H4 (cell line): ENCODE data around the gene PHLPP1. TPM values are rescaled to one million over a fixed set of nuclear protein-coding genes. Genes with fewer than 3 reads are reported as not detected.
A peak's percentile ranks its signal among the peaks of the same experiment; 100 is the strongest.
"Not testable (repeated sequence)": the region's sequence is repeated elsewhere in the genome, so short reads cannot be mapped to it uniquely, and the experiment has no call there.

ENCODE experiments used
- DNase-seq: peaks from one replicate; pipeline ENCODE4 v3.0.0-alpha.2; 2015; ENCODE audit warnings: low spot score
- total RNA-seq: library from RNA; depleted of rRNA; stranded (reverse); fragments of >200 nt; shearing (Covaris generic); gene quantifications from 2 replicates; pipeline ENCODE4 v1.2.3, GENCODE V29; 2014

The PHLPP1 gene
- total RNA-seq, 1 experiment from 2014 or later: 3.7 TPM

- peak; percentile 36 for DNase-seq
Measured at GRCh38 chr18:62717169-62717924, 2.0 kb downstream of the PHLPP1 start.

DNA sequence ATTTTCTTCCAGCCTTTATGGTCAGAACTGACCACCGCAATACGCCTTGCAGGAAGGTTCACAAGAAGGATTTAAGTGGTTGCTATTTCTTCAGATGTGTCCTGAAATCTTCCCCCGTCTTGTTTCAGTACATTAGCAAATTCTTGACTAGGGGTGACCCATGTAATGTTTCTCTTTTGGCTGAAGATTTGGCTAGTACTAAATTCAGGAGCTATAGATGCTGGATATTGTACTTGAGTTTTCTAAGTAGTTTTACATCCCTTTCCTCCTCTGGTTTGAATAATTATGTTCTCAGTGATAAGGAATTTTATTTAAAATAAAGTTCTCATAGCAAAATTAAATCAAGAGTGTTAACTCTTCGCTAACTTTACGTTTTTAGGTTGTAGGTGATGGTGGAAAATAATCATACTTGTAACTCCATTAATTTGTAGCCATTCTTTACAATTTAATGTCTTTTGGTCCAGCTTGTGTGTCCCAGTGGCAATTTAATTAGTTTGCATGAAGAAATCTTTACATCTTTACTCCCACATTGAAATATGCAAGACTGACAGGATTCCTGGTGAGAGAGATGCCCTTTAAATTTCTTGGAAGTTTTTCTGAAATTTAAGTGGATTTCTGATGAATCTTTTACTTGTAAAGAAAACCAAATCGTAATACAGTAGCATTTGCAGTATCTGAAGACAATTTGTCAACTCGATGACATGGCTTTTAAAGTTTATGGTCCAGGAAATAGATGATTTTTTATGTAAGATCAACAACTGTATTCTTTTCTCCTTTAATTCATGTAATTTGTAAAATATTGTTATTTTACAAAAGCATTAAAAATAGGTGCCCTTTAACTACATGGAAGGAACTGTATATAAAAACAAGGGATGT lies 2.8 kb downstream of the PHLPP1 start:
- no peak for DNase-seq

DNA sequence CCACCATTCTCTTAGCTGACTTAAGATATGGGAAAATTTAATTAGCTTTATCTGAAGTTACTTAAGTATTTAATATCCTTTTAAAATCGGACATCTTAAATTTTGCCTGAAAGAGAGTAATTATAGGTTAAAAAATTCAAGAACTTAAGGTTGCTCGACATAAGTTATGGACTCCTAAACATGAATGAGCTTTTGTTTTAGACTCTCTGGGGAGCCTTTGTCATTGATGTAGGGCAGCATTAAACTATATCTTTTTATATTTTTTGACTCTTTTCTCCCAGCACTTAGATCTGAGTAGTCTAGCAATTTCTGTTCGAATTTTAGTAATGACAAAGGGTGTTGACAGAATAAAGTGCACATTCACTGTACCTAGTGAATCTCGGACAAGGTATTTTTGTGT lies 4.7 kb downstream of the PHLPP1 start:
- no peak for DNase-seq

DNA sequence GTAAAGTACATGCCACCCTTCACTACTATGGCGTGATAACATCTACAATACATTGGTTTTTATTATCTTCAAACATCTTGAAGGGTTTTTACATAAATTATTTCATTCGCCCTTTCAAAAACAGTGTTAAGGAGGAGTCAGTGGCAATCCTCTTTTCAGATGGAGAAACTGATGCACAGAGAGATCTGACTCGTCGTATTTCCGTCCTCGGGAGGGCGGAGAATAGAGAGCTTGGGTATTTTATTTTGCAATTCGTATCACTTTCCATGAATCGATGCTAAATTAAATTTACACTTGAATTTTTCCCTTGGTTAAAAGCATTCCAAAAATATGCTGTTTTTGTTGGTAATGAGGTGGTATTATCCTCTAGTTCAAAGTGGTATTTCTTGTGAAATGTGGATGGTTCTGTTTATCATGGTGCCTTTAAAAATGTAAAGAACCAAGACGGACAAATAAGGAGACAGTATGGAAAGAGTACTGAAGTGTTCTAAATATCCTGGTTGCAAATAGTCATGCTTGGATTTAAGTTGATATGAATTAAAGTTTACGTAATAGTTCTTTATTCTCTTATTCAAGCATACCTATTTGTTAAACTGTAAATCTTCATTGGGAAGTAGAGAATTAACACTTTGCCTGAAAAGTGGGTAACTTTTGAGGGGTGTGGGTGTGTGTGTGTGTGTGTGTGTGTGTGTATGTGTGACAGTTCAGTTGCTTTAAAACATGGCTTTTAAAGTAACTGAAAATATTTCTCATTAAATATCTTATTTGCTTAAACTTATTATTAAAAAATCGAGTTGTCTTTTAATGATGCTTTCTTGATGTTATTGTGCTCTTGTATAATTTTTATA lies 5.6 kb downstream of the PHLPP1 start:
- DNase-seq: no peak

GRCh38 chr18:62721839-62722795 lies 6.8 kb downstream of the PHLPP1 start:
- no peak for DNase-seq

- DNase-seq: no peak
Measured at GRCh38 chr18:62723666-62724281, 8.4 kb downstream of the PHLPP1 start.

DNA sequence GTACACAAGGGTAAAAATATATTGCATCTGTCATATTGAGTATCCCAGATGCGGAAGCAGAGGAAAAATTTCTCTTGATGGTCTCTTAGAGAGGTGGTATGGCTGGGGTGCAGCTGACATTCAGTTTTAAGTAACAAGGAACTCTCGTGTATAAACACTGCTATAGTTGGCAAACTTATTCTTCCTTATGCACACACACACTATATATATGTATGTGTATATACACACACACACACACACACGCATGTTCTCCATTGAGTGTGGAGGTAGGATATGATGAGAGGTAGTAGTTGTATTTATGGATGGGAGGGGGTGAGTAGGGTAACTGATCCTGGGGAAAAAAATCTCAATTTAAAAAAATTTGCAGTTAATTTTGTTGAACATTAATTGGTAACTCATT lies 10.6 kb downstream of the PHLPP1 start:
- no peak for DNase-seq

DNA sequence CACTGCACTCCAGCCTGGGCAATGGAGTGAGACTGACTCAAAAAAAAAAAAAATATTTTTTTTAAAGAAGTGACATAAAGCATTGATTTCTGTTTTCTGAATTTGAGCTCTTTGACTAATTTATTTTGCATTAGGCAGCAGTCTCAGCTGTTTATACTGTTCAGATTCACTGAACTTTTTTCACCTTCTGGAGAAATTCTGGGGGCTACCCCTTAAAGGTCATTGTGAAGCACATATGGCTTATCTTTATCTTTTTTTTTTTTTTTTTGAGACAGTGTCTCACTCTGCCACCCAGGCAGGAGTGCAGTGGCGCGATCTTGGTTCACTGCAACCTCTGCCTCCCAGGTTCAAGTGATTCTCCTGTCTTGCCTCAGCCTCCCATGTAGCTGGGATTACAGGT lies 12.9 kb downstream of the PHLPP1 start:
- no peak for DNase-seq

- no peak for DNase-seq
Measured at GRCh38 chr18:62729487-62730386, 14.4 kb downstream of the PHLPP1 start.

DNA sequence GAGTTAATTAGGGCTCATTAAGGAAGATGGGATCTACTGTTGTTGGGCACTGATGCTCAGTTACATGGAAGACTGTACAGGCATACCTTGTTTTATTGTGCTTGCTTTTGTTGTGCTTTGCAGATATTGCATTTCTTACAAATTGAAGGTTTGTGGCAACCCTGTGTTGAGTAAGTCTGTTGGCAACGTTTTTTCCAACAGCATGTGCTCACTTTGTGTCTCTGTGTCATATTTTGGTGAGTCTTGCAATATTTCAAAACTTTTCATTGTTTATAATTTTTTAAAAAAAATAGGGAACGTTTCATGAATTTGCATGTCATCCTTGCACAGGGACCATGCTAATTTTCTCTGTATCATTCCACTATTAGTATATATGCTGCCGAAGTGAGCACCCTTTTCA lies 15.6 kb downstream of the PHLPP1 start:
- DNase-seq: no peak

GRCh38 chr18:62732617-62733016 lies 17.3 kb downstream of the PHLPP1 start:
- no peak for DNase-seq

GRCh38 chr18:62734290-62734689 lies 18.9 kb downstream of the PHLPP1 start:
- no peak for DNase-seq

GRCh38 chr18:62735387-62735786 lies 20.0 kb downstream of the PHLPP1 start:
- no peak for DNase-seq

- DNase-seq: no peak
Measured at GRCh38 chr18:62736077-62736855, 20.9 kb downstream of the PHLPP1 start.

GRCh38 chr18:62737241-62737873 lies 22.0 kb downstream of the PHLPP1 start:
- no peak for DNase-seq

DNA sequence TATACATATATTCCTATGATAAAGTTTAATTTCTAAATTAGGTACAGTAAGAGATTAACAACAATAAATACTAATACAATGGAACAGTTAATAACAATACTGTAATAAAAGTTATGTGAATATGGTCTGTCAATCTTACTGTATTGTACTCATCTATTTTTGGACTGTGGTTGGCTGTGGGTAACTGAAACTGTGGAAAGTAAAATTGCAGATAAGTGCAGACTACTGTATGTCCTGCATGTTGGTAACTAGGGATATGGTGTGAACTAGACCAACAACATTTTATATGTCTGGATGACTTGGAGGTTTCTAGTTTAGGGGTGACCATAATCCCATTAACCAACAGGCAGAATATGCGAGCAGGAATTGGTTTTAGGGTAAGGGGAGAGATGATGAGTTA lies 23.3 kb downstream of the PHLPP1 start:
- no peak for DNase-seq

GRCh38 chr18:62739911-62740310 lies 24.6 kb downstream of the PHLPP1 start:
- DNase-seq: no peak

- not testable (repeated sequence) for DNase-seq
Measured at GRCh38 chr18:62740650-62741049, 25.3 kb downstream of the PHLPP1 start.
